Mucosa of rectum (tissue), 2 donors: Measurements from ENCODE around the gene VEGFA.

Experiments
- H3K27ac ChIP-seq, 2 donors: one replicate each; pipeline ENCODE4 v1.7.0; 2013; ENCODE audit warnings: inconsistent platforms in 2 of 2, low read depth in 2 of 2, low read length in 2 of 2
- H3K27me3 ChIP-seq, 2 donors: one replicate each; pipeline ENCODE4 v1.7.0; 2013; ENCODE audit warnings: low read length in 2 of 2; ENCODE audit not compliant: control insufficient read depth in 2 of 2, insufficient read depth in 2 of 2
- H3K36me3 ChIP-seq, 2 donors: one replicate each; pipeline ENCODE4 v1.7.0; 2013; ENCODE audit warnings: low read length in 2 of 2; ENCODE audit not compliant: control insufficient read depth in 2 of 2, insufficient read depth in 2 of 2
- H3K4me1 ChIP-seq, 2 donors: one replicate each; pipeline ENCODE4 v1.7.0; 2013; ENCODE audit warnings: low read length in 2 of 2, mild to moderate bottlenecking in 1 of 2; ENCODE audit not compliant: control insufficient read depth in 2 of 2, insufficient read depth in 2 of 2
- H3K4me3 ChIP-seq, 2 donors: one replicate each; pipeline ENCODE4 v1.7.0; 2013; ENCODE audit warnings: low read length in 2 of 2
- H3K9ac ChIP-seq, 2 donors: one replicate each; pipeline ENCODE4 v1.7.0; 2013; ENCODE audit warnings: low read length in 2 of 2, low read depth in 1 of 2, mild to moderate bottlenecking in 1 of 2
- H3K9me3 ChIP-seq, 2 donors: one replicate each; pipeline ENCODE4 v1.7.0; 2013; ENCODE audit warnings: low read length in 2 of 2; ENCODE audit not compliant: control insufficient read depth in 2 of 2
- donor health status: healthy.
- donor health status: Normal muscosa, but diverticular disease.

VEGFA gene

GRCh38 chr6:43759136-43759906, 10.7 kb upstream of the VEGFA start:
- H3K27me3 ChIP-seq: no peaks in the 10 kb centered on the region
- H3K36me3 ChIP-seq: no peaks in the 10 kb centered on the region
- no peaks in the 10 kb centered on the region for H3K9me3 ChIP-seq
- no peak overlapping the region for H3K9ac ChIP-seq
- H3K4me1 ChIP-seq: no peaks in the 10 kb centered on the region
- H3K4me3 ChIP-seq: no peak overlapping the region
- no peak overlapping the region for H3K27ac ChIP-seq

- H3K4me1 ChIP-seq: no peaks in the 10 kb centered on the region
- no peaks in the 10 kb centered on the region for H3K9me3 ChIP-seq
- no peak overlapping the region for H3K9ac ChIP-seq
- H3K27me3 ChIP-seq: no peaks in the 10 kb centered on the region
- no peak overlapping the region for H3K4me3 ChIP-seq
- no peaks in the 10 kb centered on the region for H3K36me3 ChIP-seq
- no peak overlapping the region for H3K27ac ChIP-seq
Observed at GRCh38 chr6:43759907-43760206, 10.2 kb upstream of the VEGFA start.

- H3K27ac ChIP-seq: no peak overlapping the region
- H3K4me3 ChIP-seq: no peak overlapping the region
- no peak overlapping the region for H3K9ac ChIP-seq
- H3K4me1 ChIP-seq: no peaks in the 10 kb centered on the region
- no peaks in the 10 kb centered on the region for H3K9me3 ChIP-seq
- no peaks in the 10 kb centered on the region for H3K36me3 ChIP-seq
- no peaks in the 10 kb centered on the region for H3K27me3 ChIP-seq
Observed at GRCh38 chr6:43760210-43761168, 9.5 kb upstream of the VEGFA start.

GRCh38 chr6:43761666-43762409, 8.2 kb upstream of the VEGFA start:
- Histone ChIP-seq H3K4me3 (no peak overlapping the region), H3K27me3 (no peaks in the 10 kb centered on the region), H3K36me3 (no peaks in the 10 kb centered on the region), H3K27ac (no peak overlapping the region), H3K9ac (no peak overlapping the region), H3K9me3 (no peaks in the 10 kb centered on the region), H3K4me1 (peaks cover 10 to 13% of the 10 kb centered on the region in 2 donors)

- peaks cover 14 to 16% of the 10 kb centered on the region in 2 donors for H3K4me1 ChIP-seq
- no peaks in the 10 kb centered on the region for H3K36me3 ChIP-seq
- no peak overlapping the region for H3K9ac ChIP-seq
- H3K9me3 ChIP-seq: no peaks in the 10 kb centered on the region
- no peak overlapping the region for H3K4me3 ChIP-seq
- H3K27ac ChIP-seq: no peak overlapping the region
- H3K27me3 ChIP-seq: no peaks in the 10 kb centered on the region
Observed at GRCh38 chr6:43762410-43762768, 7.6 kb upstream of the VEGFA start.

GRCh38 chr6:43762966-43763695, 6.9 kb upstream of the VEGFA start:
- Histone ChIP-seq H3K4me1 (peaks cover 17 to 21% of the 10 kb centered on the region in 2 donors), H3K36me3 (no peaks in the 10 kb centered on the region), H3K4me3 (no peak overlapping the region), H3K27me3 (no peaks in the 10 kb centered on the region), H3K9me3 (no peaks in the 10 kb centered on the region), H3K27ac (no peak overlapping the region), H3K9ac (no peak overlapping the region)

GRCh38 chr6:43763812-43764522, 6.0 kb upstream of the VEGFA start:
- H3K4me1 ChIP-seq: peaks cover 17 to 21% of the 10 kb centered on the region in 2 donors
- no peaks in the 10 kb centered on the region for H3K9me3 ChIP-seq
- no peak overlapping the region for H3K4me3 ChIP-seq
- no peaks in the 10 kb centered on the region for H3K36me3 ChIP-seq
- no peaks in the 10 kb centered on the region for H3K27me3 ChIP-seq
- H3K9ac ChIP-seq: no peak overlapping the region
- no peak overlapping the region for H3K27ac ChIP-seq

- Histone ChIP-seq H3K36me3 (no peaks in the 10 kb centered on the region), H3K4me3 (no peak overlapping the region), H3K9me3 (no peaks in the 10 kb centered on the region), H3K27ac (no peak overlapping the region), H3K9ac (no peak overlapping the region), H3K27me3 (no peaks in the 10 kb centered on the region), H3K4me1 (peaks cover 17 to 21% of the 10 kb centered on the region in 2 donors)
Observed at GRCh38 chr6:43764772-43765171, 5.2 kb upstream of the VEGFA start.

GRCh38 chr6:43765776-43766499, 4.1 kb upstream of the VEGFA start:
- no peak overlapping the region for H3K9ac ChIP-seq
- H3K36me3 ChIP-seq: no peaks in the 10 kb centered on the region
- no peaks in the 10 kb centered on the region for H3K27me3 ChIP-seq
- peak overlapping the region in 1 of 2 donors; percentile 9 for H3K27ac ChIP-seq
- no peak overlapping the region for H3K4me3 ChIP-seq
- peaks cover 17 to 21% of the 10 kb centered on the region in 2 donors for H3K4me1 ChIP-seq
- H3K9me3 ChIP-seq: no peaks in the 10 kb centered on the region
